Measurements from ENCODE around the gene APOBEC3H. TPM values are rescaled to one million over a fixed set of nuclear protein-coding genes. Genes with fewer than 3 reads are reported as not detected.

The APOBEC3H gene
- total and polyA plus RNA-seq, 12 donors: 0.15 to 8.6 (median 0.52) TPM; not detected in 3

- no peaks in the 10 kb centered on the region for H3K36me3 ChIP-seq (replicated peaks in 1 of 2)
- TF ChIP-seq CTCF (IDR thresholded peaks at IDR 0.05): no peak
- TF ChIP-seq POLR2A (IDR thresholded peaks at IDR 0.05): no peak
- whole genome bisulfite sequencing, 4 donors: 88 to 93% (median 89%) methylated on average over 12 of the region's 12 CpGs
- H3K4me3 ChIP-seq: no peak overlapping the region
- peaks cover 0 to 7% of the 10 kb centered on the region in 2 donors for H3K4me1 ChIP-seq (replicated peaks in 1 of 2)
- no peak overlapping the region for H3K27ac ChIP-seq
- intact Hi-C loops (cut with DNase I): no loop called here
- no peaks in the 10 kb centered on the region for H3K9me3 ChIP-seq (replicated peaks in 1 of 3)
- DNase-seq: no peak
- H3K27me3 ChIP-seq: no peaks in the 10 kb centered on the region
Measured at GRCh38 chr22:39081016-39081415, 16.0 kb upstream of the APOBEC3H start.

- H3K27ac ChIP-seq: no peak overlapping the region
- H3K9me3 ChIP-seq (replicated peaks in 1 of 3): no peaks in the 10 kb centered on the region
- DNase-seq: no peak
- 84 to 92% (median 87%) methylated on average over 7 to 8 of the region's 8 CpGs for WGBS, 4 donors
- intact Hi-C loops (cut with DNase I): no loop called here
- no peak overlapping the region for H3K4me3 ChIP-seq
- H3K36me3 ChIP-seq (replicated peaks in 1 of 2): no peaks in the 10 kb centered on the region
- H3K4me1 ChIP-seq (replicated peaks in 1 of 2): peaks cover 0 to 7% of the 10 kb centered on the region in 2 donors
- TF ChIP-seq POLR2A (IDR thresholded peaks at IDR 0.05) (no peak), CTCF (IDR thresholded peaks at IDR 0.05) (no peak)
- no peaks in the 10 kb centered on the region for H3K27me3 ChIP-seq
Measured at GRCh38 chr22:39081598-39081997, 15.4 kb upstream of the APOBEC3H start.

GRCh38 chr22:39083212-39084165 is 13.6 kb upstream of the APOBEC3H start:
- Histone ChIP-seq H3K36me3 (replicated peaks in 1 of 2) (no peaks in the 10 kb centered on the region), H3K27me3 (no peaks in the 10 kb centered on the region), H3K27ac (no peak overlapping the region), H3K9me3 (replicated peaks in 1 of 3) (no peaks in the 10 kb centered on the region), H3K4me1 (replicated peaks in 1 of 2) (no peaks in the 10 kb centered on the region), H3K4me3 (no peak overlapping the region)
- WGBS, 4 donors: 88 to 95% (median 90%) methylated on average over 11 to 14 of the region's 14 CpGs
- TF ChIP-seq CTCF (IDR thresholded peaks at IDR 0.05) (no peak), POLR2A (IDR thresholded peaks at IDR 0.05) (no peak)
- DNase-seq: no peak
- intact Hi-C loops (cut with DNase I): no loop called here

GRCh38 chr22:39084666-39085065 is 12.4 kb upstream of the APOBEC3H start:
- no peaks in the 10 kb centered on the region for H3K27me3 ChIP-seq
- DNase-seq: no peak
- no peaks in the 10 kb centered on the region for H3K9me3 ChIP-seq (replicated peaks in 1 of 3)
- no peak overlapping the region for H3K4me3 ChIP-seq
- TF ChIP-seq POLR2A (IDR thresholded peaks at IDR 0.05) (no peak), CTCF (IDR thresholded peaks at IDR 0.05) (no peak)
- 93 to 98% (median 94%) methylated on average over 7 to 8 of the region's 8 CpGs for WGBS, 4 donors
- H3K27ac ChIP-seq: no peak overlapping the region
- H3K36me3 ChIP-seq (replicated peaks in 1 of 2): no peaks in the 10 kb centered on the region
- H3K4me1 ChIP-seq (replicated peaks in 1 of 2): no peaks in the 10 kb centered on the region
- intact Hi-C loops (cut with DNase I): no loop called here

Measured in adrenal gland (tissue), 12 donors.